Karpas-422 (cell line): ENCODE measurements around the gene ADARB1. TPM values are rescaled to one million over a fixed set of nuclear protein-coding genes. Genes with fewer than 3 reads are reported as not detected.

ENCODE experiments used
- DNase-seq: peaks from one replicate; pipeline ENCODE4 v3.0.0-alpha.2; 2015
- H2AFZ ChIP-seq: fragments of 200-600 bp; sonication (generic); 2 replicates; pipeline ENCODE4 v1.6.1; 2014; ENCODE audit warnings: antibody characterized with exemption, low read length, mixed read lengths
- H3K27ac ChIP-seq: fragments of 200-600 bp; sonication (generic); 2 replicates; pipeline ENCODE4 v1.5.1; 2014; ENCODE audit warnings: mild to moderate bottlenecking, low read length, moderate library complexity
- H3K27me3 ChIP-seq: fragments of 200-600 bp; sonication (generic); 2 replicates; pipeline ENCODE4 v1.6.1; 2014; ENCODE audit warnings: low read length, mixed read lengths
- H3K36me3 ChIP-seq: fragments of 200-600 bp; sonication (generic); 2 replicates; pipeline ENCODE4 v1.6.1; 2014; ENCODE audit warnings: low read length, mixed read lengths; ENCODE audit not compliant: insufficient read depth
- H3K4me1 ChIP-seq: fragments of 200-600 bp; sonication (generic); 2 replicates; pipeline ENCODE4 v1.6.1; 2014; ENCODE audit warnings: mild to moderate bottlenecking, low read length, mixed read lengths
- H3K4me2 ChIP-seq: fragments of 200-600 bp; sonication (generic); 2 replicates; pipeline ENCODE4 v1.6.1; 2014; ENCODE audit warnings: low read length, low read depth, mild to moderate bottlenecking; ENCODE audit not compliant: poor library complexity, severe bottlenecking
- H3K4me3 ChIP-seq: fragments of 200-600 bp; sonication (generic); 2 replicates; pipeline ENCODE4 v1.5.1; 2014; ENCODE audit warnings: mild to moderate bottlenecking, antibody characterized with exemption, low read length, mixed read lengths
- H3K79me2 ChIP-seq: fragments of 200-600 bp; sonication (generic); 2 replicates; pipeline ENCODE4 v1.6.1; 2014; ENCODE audit warnings: mild to moderate bottlenecking, low read length, mixed read lengths
- H3K9ac ChIP-seq: fragments of 200-600 bp; sonication (generic); 2 replicates; pipeline ENCODE4 v1.6.0; 2014; ENCODE audit warnings: low read length
- H3K9me2 ChIP-seq: fragments of 200-600 bp; sonication (generic), shearing (Covaris generic); replicated peaks from 2 replicates; pipeline ENCODE4 v1.6.0; 2014; ENCODE audit warnings: mild to moderate bottlenecking, low read length, moderate library complexity; ENCODE audit not compliant: insufficient read depth
- H3K9me3 ChIP-seq: fragments of 300-700, 200-600 bp; sonication (generic); 2 replicates; pipeline ENCODE4 v1.6.1; 2014; ENCODE audit warnings: low read length, mixed read lengths
- H4K20me1 ChIP-seq: fragments of 200-600 bp; sonication (generic); 2 replicates; pipeline ENCODE4 v1.6.1; 2014; ENCODE audit warnings: mild to moderate bottlenecking, antibody characterized with exemption, low read length, low read depth; ENCODE audit not compliant: insufficient read depth
- total RNA-seq: library from RNA; depleted of rRNA; stranded (reverse); fragments of >200 nt; shearing (Covaris generic); gene quantifications from 2 replicates; pipeline ENCODE4 v1.2.3, GENCODE V29; 2014; ENCODE audit warnings: low replicate concordance

ADARB1 gene
- total RNA-seq, 1 experiment from 2014 or later = 2.0 TPM

DNA sequence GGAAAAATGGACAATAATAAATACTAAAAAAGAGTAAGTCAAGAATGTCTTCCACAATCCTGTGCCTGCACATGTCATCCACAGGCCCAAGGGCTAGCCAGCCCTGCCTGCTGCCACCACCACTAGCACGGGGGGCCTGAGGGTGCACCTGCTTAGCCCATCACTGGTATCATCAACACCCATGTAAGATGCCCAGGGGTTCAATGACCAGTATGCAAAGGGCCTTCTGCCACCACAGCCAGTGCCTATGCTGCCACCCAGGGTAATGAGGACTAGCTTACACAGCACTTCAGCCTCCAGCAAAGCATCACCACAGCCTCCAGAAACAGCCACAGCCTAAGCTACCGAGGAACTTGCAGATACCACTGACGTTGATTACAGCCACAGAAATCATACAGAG, 167.0 kb downstream of the ADARB1 start:
- H3K9ac ChIP-seq = no peak overlapping the region
- no peaks in the 10 kb centered on the region for H4K20me1 ChIP-seq
- H3K36me3 ChIP-seq = no peaks in the 10 kb centered on the region
- no peak overlapping the region for H3K4me3 ChIP-seq
- no peak overlapping the region for H3K4me2 ChIP-seq
- H3K4me1 ChIP-seq = no peaks in the 10 kb centered on the region
- H2AFZ ChIP-seq = no peak overlapping the region
- no peak overlapping the region for H3K27ac ChIP-seq
- H3K27me3 ChIP-seq = 0 out of 2 replicates have a peak, but pooled peaks cover 3% of the 10 kb centered on the region
- peaks cover 5% of the 10 kb centered on the region; the same call in 1 of the 2 replicates for H3K9me3 ChIP-seq
- no peaks in the 10 kb centered on the region for H3K9me2 ChIP-seq
- no peaks in the 10 kb centered on the region for H3K79me2 ChIP-seq
- no peak for DNase-seq

GRCh38 chr21:45243603-45244002, 169.2 kb downstream of the ADARB1 start:
- 0 out of 2 replicates have a peak, but pooled peaks cover 3% of the 10 kb centered on the region for H3K27me3 ChIP-seq
- no peak overlapping the region for H2AFZ ChIP-seq
- H3K36me3 ChIP-seq = no peaks in the 10 kb centered on the region
- peaks cover 5% of the 10 kb centered on the region; the same call in 1 of the 2 replicates for H3K9me3 ChIP-seq
- H3K79me2 ChIP-seq = no peaks in the 10 kb centered on the region
- H3K27ac ChIP-seq = no peak overlapping the region
- no peak overlapping the region for H3K4me3 ChIP-seq
- no peaks in the 10 kb centered on the region for H3K4me1 ChIP-seq
- no peak overlapping the region for H3K4me2 ChIP-seq
- no peak for DNase-seq
- no peaks in the 10 kb centered on the region for H4K20me1 ChIP-seq
- H3K9ac ChIP-seq = no peak overlapping the region
- no peaks in the 10 kb centered on the region for H3K9me2 ChIP-seq

- H3K9me2 ChIP-seq = no peaks in the 10 kb centered on the region
- H3K9me3 ChIP-seq = peaks cover 5% of the 10 kb centered on the region; the same call in 1 of the 2 replicates
- no peaks in the 10 kb centered on the region for H4K20me1 ChIP-seq
- no peak overlapping the region for H3K27ac ChIP-seq
- H3K4me3 ChIP-seq = no peak overlapping the region
- H3K36me3 ChIP-seq = no peaks in the 10 kb centered on the region
- no peaks in the 10 kb centered on the region for H3K79me2 ChIP-seq
- no peaks in the 10 kb centered on the region for H3K4me1 ChIP-seq
- DNase-seq = no peak
- no peak overlapping the region for H3K4me2 ChIP-seq
- H3K27me3 ChIP-seq = 0 out of 2 replicates have a peak, but pooled peaks cover 3% of the 10 kb centered on the region
- H2AFZ ChIP-seq = no peak overlapping the region
- H3K9ac ChIP-seq = no peak overlapping the region
Measured at GRCh38 chr21:45244799-45245340, 170.5 kb downstream of the ADARB1 start.

GRCh38 chr21:45246386-45247320, 172.3 kb downstream of the ADARB1 start:
- no peak overlapping the region for H3K27ac ChIP-seq
- H3K4me2 ChIP-seq = no peak overlapping the region
- no peaks in the 10 kb centered on the region for H3K9me2 ChIP-seq
- no peaks in the 10 kb centered on the region for H3K4me1 ChIP-seq
- no peaks in the 10 kb centered on the region for H3K79me2 ChIP-seq
- no peaks in the 10 kb centered on the region for H3K27me3 ChIP-seq
- no peak overlapping the region for H2AFZ ChIP-seq
- H3K4me3 ChIP-seq = no peak overlapping the region
- no peak for DNase-seq
- H3K9me3 ChIP-seq = peaks cover 5% of the 10 kb centered on the region; the same call in 1 of the 2 replicates
- H3K9ac ChIP-seq = no peak overlapping the region
- no peaks in the 10 kb centered on the region for H4K20me1 ChIP-seq
- no peaks in the 10 kb centered on the region for H3K36me3 ChIP-seq

DNA sequence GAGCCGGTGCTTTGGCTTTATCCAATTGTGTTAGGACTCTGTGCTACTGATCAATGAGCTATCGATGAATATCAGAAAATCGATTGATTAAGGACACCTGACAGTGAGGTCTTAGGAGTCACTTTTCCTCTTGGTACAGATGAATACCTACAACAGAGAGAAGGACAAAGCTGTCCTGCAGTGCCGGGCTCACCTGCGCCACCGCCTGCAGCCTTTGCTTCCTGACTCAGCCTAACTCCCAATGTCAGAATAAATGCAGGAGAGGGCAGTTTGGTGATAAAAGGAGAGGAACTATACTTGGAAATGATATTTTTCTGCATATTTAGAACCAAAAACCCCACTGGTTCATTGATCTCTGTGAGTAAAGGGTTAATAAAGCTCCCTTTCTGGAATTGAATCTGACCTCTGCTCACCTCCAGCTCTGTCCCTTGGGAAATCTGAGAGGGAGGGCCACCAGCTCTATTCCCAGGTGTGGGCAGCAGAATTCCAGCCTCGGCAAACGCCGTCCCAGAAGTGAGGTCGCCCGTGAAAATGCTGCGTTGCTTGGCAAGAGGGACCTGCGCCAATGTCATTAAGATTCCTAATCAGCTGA, 174.0 kb downstream of the ADARB1 start:
- Histone ChIP-seq H3K4me1 (no peaks in the 10 kb centered on the region), H3K9ac (no peak overlapping the region), H3K27ac (no peak overlapping the region), H3K4me2 (no peak overlapping the region), H3K4me3 (no peak overlapping the region), H2AFZ (no peak overlapping the region), H3K9me3 (peaks cover 5% of the 10 kb centered on the region; the same call in 1 of the 2 replicates), H3K79me2 (no peaks in the 10 kb centered on the region), H3K9me2 (no peaks in the 10 kb centered on the region), H3K36me3 (no peaks in the 10 kb centered on the region), H4K20me1 (no peaks in the 10 kb centered on the region), H3K27me3 (no peaks in the 10 kb centered on the region)
- no peak for DNase-seq

DNA sequence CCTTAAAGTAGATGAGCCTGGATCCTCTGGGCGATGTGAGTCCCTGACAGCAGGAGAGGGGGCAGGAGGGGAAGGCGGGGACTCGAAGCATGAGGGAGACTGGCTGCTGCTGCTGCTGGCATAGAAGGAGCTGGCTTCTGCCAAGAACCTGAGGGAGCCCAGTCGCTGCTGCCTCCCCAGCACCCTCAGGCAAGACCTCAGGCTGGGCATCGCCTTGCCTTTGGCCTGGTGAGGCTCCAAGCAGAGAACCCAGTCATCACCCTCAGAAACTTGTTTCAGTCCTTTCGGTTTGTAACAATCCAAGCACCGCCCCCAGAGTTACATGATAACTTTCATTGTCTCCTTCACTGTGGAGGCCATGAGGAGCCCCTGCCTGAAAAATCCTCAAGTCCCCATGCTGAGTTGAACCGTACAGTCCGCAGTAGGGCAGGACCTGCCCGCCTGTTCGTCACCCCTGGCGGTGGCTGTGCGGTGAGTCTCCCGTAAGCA, 174.6 kb downstream of the ADARB1 start:
- no peaks in the 10 kb centered on the region for H3K27me3 ChIP-seq
- no peak overlapping the region for H2AFZ ChIP-seq
- H3K9ac ChIP-seq = no peak overlapping the region
- H3K36me3 ChIP-seq = no peaks in the 10 kb centered on the region
- DNase-seq = no peak
- no peak overlapping the region for H3K27ac ChIP-seq
- H3K4me2 ChIP-seq = no peak overlapping the region
- H3K4me1 ChIP-seq = no peaks in the 10 kb centered on the region
- H3K9me2 ChIP-seq = no peaks in the 10 kb centered on the region
- H3K9me3 ChIP-seq = no peaks in the 10 kb centered on the region; the same call in 1 of the 2 replicates
- H3K4me3 ChIP-seq = no peak overlapping the region
- H4K20me1 ChIP-seq = no peaks in the 10 kb centered on the region
- H3K79me2 ChIP-seq = no peaks in the 10 kb centered on the region

GRCh38 chr21:45249626-45250025, 175.2 kb downstream of the ADARB1 start:
- H3K9me2 ChIP-seq = no peaks in the 10 kb centered on the region
- no peaks in the 10 kb centered on the region for H3K4me1 ChIP-seq
- no peak for DNase-seq
- no peak overlapping the region for H3K4me2 ChIP-seq
- H4K20me1 ChIP-seq = no peaks in the 10 kb centered on the region
- H3K4me3 ChIP-seq = no peak overlapping the region
- H3K79me2 ChIP-seq = no peaks in the 10 kb centered on the region
- no peaks in the 10 kb centered on the region for H3K36me3 ChIP-seq
- H2AFZ ChIP-seq = no peak overlapping the region
- no peaks in the 10 kb centered on the region for H3K27me3 ChIP-seq
- no peak overlapping the region for H3K27ac ChIP-seq
- no peak overlapping the region for H3K9ac ChIP-seq
- no peaks in the 10 kb centered on the region for H3K9me3 ChIP-seq

GRCh38 chr21:45250272-45250671, 175.9 kb downstream of the ADARB1 start:
- no peaks in the 10 kb centered on the region for H3K4me1 ChIP-seq
- no peaks in the 10 kb centered on the region for H3K27me3 ChIP-seq
- no peaks in the 10 kb centered on the region for H3K79me2 ChIP-seq
- no peaks in the 10 kb centered on the region for H3K9me3 ChIP-seq
- H3K4me2 ChIP-seq = no peak overlapping the region
- H4K20me1 ChIP-seq = no peaks in the 10 kb centered on the region
- DNase-seq = no peak
- no peaks in the 10 kb centered on the region for H3K9me2 ChIP-seq
- no peak overlapping the region for H3K4me3 ChIP-seq
- no peak overlapping the region for H3K27ac ChIP-seq
- H3K9ac ChIP-seq = no peak overlapping the region
- no peaks in the 10 kb centered on the region for H3K36me3 ChIP-seq
- no peak overlapping the region for H2AFZ ChIP-seq
